ENCODE results near the gene UNC13A. TPM values are rescaled to one million over a fixed set of nuclear protein-coding genes. Genes with fewer than 3 reads are reported as not detected.
"Not testable (repeated sequence)": the region's sequence is repeated elsewhere in the genome, so short reads cannot be mapped to it uniquely, and the experiment has no call there.

UNC13A gene
- total RNA-seq, 1 donor from 2014 or later = 1.2 TPM

- Mint-ChIP-seq H3K27ac (ENCODE audit: unreplicated experiment) (no peak overlapping the region), H3K36me3 (ENCODE audit: low read depth, unreplicated experiment) (peaks cover 42% of the 10 kb centered on the region), H3K4me1 (ENCODE audit: unreplicated experiment) (no peaks in the 10 kb centered on the region), H3K27me3 (ENCODE audit: unreplicated experiment) (peaks cover 1% of the 10 kb centered on the region), H3K4me3 (ENCODE audit: unreplicated experiment) (no peak overlapping the region), H3K9me3 (ENCODE audit: unreplicated experiment) (no peaks in the 10 kb centered on the region)
- no peak for DNase-seq (ENCODE audit: low spot score)
- TF ChIP-seq, protein P1, sequence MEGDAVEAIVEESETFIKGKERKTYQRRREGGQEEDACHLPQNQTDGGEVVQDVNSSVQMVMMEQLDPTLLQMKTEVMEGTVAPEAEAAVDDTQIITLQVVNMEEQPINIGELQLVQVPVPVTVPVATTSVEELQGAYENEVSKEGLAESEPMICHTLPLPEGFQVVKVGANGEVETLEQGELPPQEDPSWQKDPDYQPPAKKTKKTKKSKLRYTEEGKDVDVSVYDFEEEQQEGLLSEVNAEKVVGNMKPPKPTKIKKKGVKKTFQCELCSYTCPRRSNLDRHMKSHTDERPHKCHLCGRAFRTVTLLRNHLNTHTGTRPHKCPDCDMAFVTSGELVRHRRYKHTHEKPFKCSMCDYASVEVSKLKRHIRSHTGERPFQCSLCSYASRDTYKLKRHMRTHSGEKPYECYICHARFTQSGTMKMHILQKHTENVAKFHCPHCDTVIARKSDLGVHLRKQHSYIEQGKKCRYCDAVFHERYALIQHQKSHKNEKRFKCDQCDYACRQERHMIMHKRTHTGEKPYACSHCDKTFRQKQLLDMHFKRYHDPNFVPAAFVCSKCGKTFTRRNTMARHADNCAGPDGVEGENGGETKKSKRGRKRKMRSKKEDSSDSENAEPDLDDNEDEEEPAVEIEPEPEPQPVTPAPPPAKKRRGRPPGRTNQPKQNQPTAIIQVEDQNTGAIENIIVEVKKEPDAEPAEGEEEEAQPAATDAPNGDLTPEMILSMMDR (IDR thresholded peaks at IDR 0.05; ENCODE audit: unreplicated experiment) = no peak
Measured at GRCh38 chr19:17570791-17571190, 117.4 kb downstream of the UNC13A start.

DNA sequence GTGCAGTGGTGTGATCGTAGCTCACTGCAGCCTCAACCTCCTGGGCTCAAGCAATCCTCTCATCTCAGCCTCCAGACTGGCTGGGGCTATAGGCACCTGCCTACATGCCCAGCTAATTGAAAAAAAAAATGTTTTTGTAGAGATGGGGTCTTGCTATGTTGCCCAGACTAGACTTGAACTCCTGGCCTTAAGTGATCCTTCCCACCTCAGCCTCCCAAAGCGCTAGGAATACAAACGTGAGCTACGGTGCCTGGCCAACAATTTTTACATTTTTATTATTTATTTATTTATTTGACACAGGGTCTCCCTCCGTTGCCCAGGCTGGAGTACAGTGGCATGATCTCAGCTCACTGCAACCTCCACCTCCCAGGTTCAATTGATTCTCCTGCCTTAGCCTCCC is 117.9 kb downstream of the UNC13A start:
- H3K27me3 Mint-ChIP-seq (ENCODE audit: unreplicated experiment); H3K4me1 Mint-ChIP-seq (ENCODE audit: unreplicated experiment); DNase-seq (ENCODE audit: low spot score); H3K27ac Mint-ChIP-seq (ENCODE audit: unreplicated experiment); H3K9me3 Mint-ChIP-seq (ENCODE audit: unreplicated experiment); H3K4me3 Mint-ChIP-seq (ENCODE audit: unreplicated experiment): not testable (repeated sequence)
- H3K36me3 Mint-ChIP-seq (ENCODE audit: low read depth, unreplicated experiment) = peaks cover 40% of the 10 kb centered on the region

GRCh38 chr19:17567940-17568339 is 120.2 kb downstream of the UNC13A start:
- DNase-seq (ENCODE audit: low spot score) = no peak
- no peak overlapping the region for H3K27ac Mint-ChIP-seq (ENCODE audit: unreplicated experiment)
- peaks cover 4% of the 10 kb centered on the region for H3K4me1 Mint-ChIP-seq (ENCODE audit: unreplicated experiment)
- no peaks in the 10 kb centered on the region for H3K9me3 Mint-ChIP-seq (ENCODE audit: unreplicated experiment)
- H3K4me3 Mint-ChIP-seq (ENCODE audit: unreplicated experiment) = no peak overlapping the region
- H3K27me3 Mint-ChIP-seq (ENCODE audit: unreplicated experiment) = peaks cover 1% of the 10 kb centered on the region
- H3K36me3 Mint-ChIP-seq (ENCODE audit: low read depth, unreplicated experiment) = peaks cover 45% of the 10 kb centered on the region
- TF ChIP-seq, protein P1 (IDR thresholded peaks at IDR 0.05; ENCODE audit: unreplicated experiment) = no peak

DNA sequence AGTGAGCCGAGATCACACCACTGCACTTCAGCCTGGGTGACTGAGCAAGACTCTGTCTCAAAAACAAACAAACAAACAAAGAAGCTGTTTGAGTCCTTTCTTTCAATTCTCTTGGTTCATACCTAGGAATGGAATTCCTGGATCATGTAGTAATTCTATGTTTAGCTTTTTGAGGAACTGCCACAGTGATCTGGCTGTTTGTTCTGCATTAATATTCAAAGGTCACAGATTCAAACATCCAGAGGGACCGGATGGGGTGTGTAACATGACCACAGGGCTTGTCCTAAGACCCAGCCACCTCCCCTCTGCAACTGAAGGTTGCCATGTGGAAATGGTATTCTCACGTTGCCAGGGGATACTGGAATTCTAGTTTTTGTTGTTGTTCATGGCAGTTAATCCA is 122.5 kb downstream of the UNC13A start:
- no peak for DNase-seq (ENCODE audit: low spot score)
- Mint-ChIP-seq H3K27me3 (ENCODE audit: unreplicated experiment) (peaks cover 3% of the 10 kb centered on the region), H3K4me3 (ENCODE audit: unreplicated experiment) (no peak overlapping the region), H3K27ac (ENCODE audit: unreplicated experiment) (no peak overlapping the region), H3K4me1 (ENCODE audit: unreplicated experiment) (peaks cover 4% of the 10 kb centered on the region), H3K9me3 (ENCODE audit: unreplicated experiment) (no peaks in the 10 kb centered on the region), H3K36me3 (ENCODE audit: low read depth, unreplicated experiment) (peaks cover 44% of the 10 kb centered on the region)
- TF ChIP-seq, protein P1 (IDR thresholded peaks at IDR 0.05; ENCODE audit: unreplicated experiment) = no peak

GRCh38 chr19:17564781-17565180 is 123.4 kb downstream of the UNC13A start:
- Mint-ChIP-seq H3K27ac (ENCODE audit: unreplicated experiment) (no peak overlapping the region), H3K9me3 (ENCODE audit: unreplicated experiment) (no peaks in the 10 kb centered on the region), H3K4me3 (ENCODE audit: unreplicated experiment) (peak overlapping the region; percentile 4), H3K4me1 (ENCODE audit: unreplicated experiment) (peaks cover 11% of the 10 kb centered on the region), H3K36me3 (ENCODE audit: low read depth, unreplicated experiment) (peaks cover 51% of the 10 kb centered on the region), H3K27me3 (ENCODE audit: unreplicated experiment) (peaks cover 3% of the 10 kb centered on the region)
- TF ChIP-seq, protein P1 (IDR thresholded peaks at IDR 0.05; ENCODE audit: unreplicated experiment) = no peak
- DNase-seq (ENCODE audit: low spot score) = no peak

DNA sequence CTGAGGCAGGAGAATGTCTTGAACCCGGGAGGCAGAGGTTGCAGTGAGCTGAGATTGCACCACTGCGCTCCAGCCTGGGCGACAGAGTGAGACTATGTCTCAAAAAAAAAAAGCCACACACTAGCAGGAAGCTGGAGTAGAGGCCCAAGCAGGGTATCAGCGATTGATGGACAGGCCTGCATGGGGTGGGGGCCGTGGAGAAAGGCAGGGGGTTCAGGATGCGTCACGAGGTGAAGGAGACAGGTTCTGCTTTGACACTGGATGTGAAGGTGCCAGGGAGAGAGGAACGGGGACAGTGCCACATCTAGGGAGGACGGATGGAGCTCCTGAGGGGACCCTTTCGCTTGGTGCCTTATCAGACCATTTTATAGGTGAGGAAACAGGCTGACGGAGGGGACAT is 125.6 kb downstream of the UNC13A start:
- Mint-ChIP-seq H3K27me3 (ENCODE audit: unreplicated experiment) (peaks cover 3% of the 10 kb centered on the region), H3K9me3 (ENCODE audit: unreplicated experiment) (no peaks in the 10 kb centered on the region), H3K27ac (ENCODE audit: unreplicated experiment) (no peak overlapping the region), H3K4me1 (ENCODE audit: unreplicated experiment) (peaks cover 16% of the 10 kb centered on the region), H3K4me3 (ENCODE audit: unreplicated experiment) (no peak overlapping the region), H3K36me3 (ENCODE audit: low read depth, unreplicated experiment) (peaks cover 40% of the 10 kb centered on the region)
- TF ChIP-seq, protein P1 (IDR thresholded peaks at IDR 0.05; ENCODE audit: unreplicated experiment) = no peak
- DNase-seq (ENCODE audit: low spot score) = no peak

Data from endothelial cell (in vitro differentiated cells).